Endodermal cell (in vitro differentiated cells): ENCODE data around the gene AP3D1. TPM values are rescaled to one million over a fixed set of nuclear protein-coding genes. Genes with fewer than 3 reads are reported as not detected.

Experiments
- DNase-seq: peaks from one replicate; pipeline ENCODE4 v3.0.0-alpha.2; 2017
- H3K27ac ChIP-seq: 2 replicates; pipeline ENCODE4 v1.5.1; 2013; ENCODE audit warnings: mild to moderate bottlenecking, low read depth, low read length, moderate library complexity
- H3K27me3 ChIP-seq: 2 replicates; pipeline ENCODE4 v1.6.1; 2013; ENCODE audit warnings: mild to moderate bottlenecking, low read length, moderate library complexity; ENCODE audit not compliant: insufficient read depth, control insufficient read depth, poor library complexity, severe bottlenecking
- H3K36me3 ChIP-seq: 2 replicates; pipeline ENCODE4 v1.7.0; 2013; ENCODE audit warnings: mild to moderate bottlenecking, low read length, moderate library complexity; ENCODE audit not compliant: control insufficient read depth, insufficient read depth
- H3K4me1 ChIP-seq: one replicate; pipeline ENCODE4 v1.7.0; 2013; ENCODE audit warnings: low read length; ENCODE audit not compliant: control insufficient read depth, insufficient read depth
- H3K4me3 ChIP-seq: 2 replicates; pipeline ENCODE4 v1.5.1; 2013; ENCODE audit warnings: mild to moderate bottlenecking, low read length, moderate library complexity
- H3K9ac ChIP-seq: 2 replicates; pipeline ENCODE4 v1.6.1; 2013; ENCODE audit warnings: mild to moderate bottlenecking, low read length, moderate library complexity; ENCODE audit not compliant: poor library complexity, severe bottlenecking; ENCODE audit errors: extremely low read depth
- H3K9me3 ChIP-seq: 2 replicates; pipeline ENCODE4 v1.6.1; 2013; ENCODE audit warnings: mild to moderate bottlenecking, low read length, moderate library complexity; ENCODE audit not compliant: control insufficient read depth
- H3K27ac Mint-ChIP-seq: 2 replicates; pipeline ENCODE4 v1.8.0; 2020; ENCODE audit warnings: mixed read lengths
- H3K27me3 Mint-ChIP-seq: 2 replicates; pipeline ENCODE4 v1.8.0; 2021; ENCODE audit warnings: mild to moderate bottlenecking, mixed read lengths; ENCODE audit not compliant: insufficient read depth
- H3K36me3 Mint-ChIP-seq: 2 replicates; pipeline ENCODE4 v1.8.0; 2020; ENCODE audit warnings: low read depth, mixed read lengths
- H3K4me1 Mint-ChIP-seq: 2 replicates; pipeline ENCODE4 v1.8.0; 2020; ENCODE audit warnings: mixed read lengths
- H3K4me3 Mint-ChIP-seq: 2 replicates; pipeline ENCODE4 v1.8.0; 2020; ENCODE audit warnings: mild to moderate bottlenecking, moderate library complexity, mixed read lengths
- H3K9me3 Mint-ChIP-seq: 2 replicates; pipeline ENCODE4 v1.8.0; 2020; ENCODE audit warnings: mild to moderate bottlenecking, mixed read lengths
- CTCF ChIP-seq: fragments of 200-600 bp; sonication (generic); conservative IDR thresholded peaks from 2 replicates; pipeline ENCODE4 v1.5.0; 2021; ENCODE audit warnings: antibody characterized with exemption, mild to moderate bottlenecking
- WGBS, 2 experiments: methylation state at CpG; one replicate each; pipeline versions ENCODE4 v1.1.5 to v1.1.7; 2013; ENCODE audit warnings: missing lambda C conversion rate in 2 of 2, mixed read lengths in 1 of 2; ENCODE audit not compliant: insufficient coverage in 1 of 2, insufficient read length in 1 of 2; 5-methylcytosine and 5-hydroxymethylcytosine counted together
- total RNA-seq, 2 donors: library from RNA; stranded (reverse); fragmentation: NEBNext Ultra II Directional in 1 of 2; extraction: Animal tissue kit (Norgen Biotek cat#: 25700) in 1 of 2; gene quantifications; 2 replicates in 1 of 2; 3 replicates in 1 of 2; pipeline ENCODE4 v1.2.1, GENCODE V29; 2021

Gene AP3D1
- total RNA-seq, 2 donors from 2014 or later: 162 to 181 TPM

GRCh38 chr19:2060884-2061494, 90.4 kb downstream of the AP3D1 start:
- 0 to 1% methylated on average over 5 to 55 of the region's 55 CpGs for WGBS, 2 experiments

GRCh38 chr19:2059422-2060201, 91.8 kb downstream of the AP3D1 start:
- no peak for TF ChIP-seq CTCF
- H3K9me3 Mint-ChIP-seq: no peaks in the 10 kb centered on the region
- Histone ChIP-seq H3K9ac (no peak overlapping the region), H3K4me3 (no peak overlapping the region), H3K9me3 (no peaks in the 10 kb centered on the region), H3K36me3 (no peaks in the 10 kb centered on the region), H3K27ac (peak overlapping the region; percentile 95), H3K4me1 (peaks cover 5% of the 10 kb centered on the region), H3K27me3 (no peaks in the 10 kb centered on the region)
- peaks cover 15% of the 10 kb centered on the region for H3K4me1 Mint-ChIP-seq
- WGBS, 2 experiments: 70 to 87% methylated on average over 16 to 24 of the region's 24 CpGs
- H3K27ac Mint-ChIP-seq: peak overlapping the region; percentile 83
- H3K27me3 Mint-ChIP-seq: no peaks in the 10 kb centered on the region
- DNase-seq: no peak
- no peaks in the 10 kb centered on the region for H3K36me3 Mint-ChIP-seq
- peak overlapping the region; percentile 72 for H3K4me3 Mint-ChIP-seq

More at GRCh38 chr19:2060884-2061494, 90.4 kb downstream of the AP3D1 start:
- no peaks in the 10 kb centered on the region for H3K9me3 ChIP-seq
- H3K4me1 ChIP-seq: peaks cover 5% of the 10 kb centered on the region
- no peaks in the 10 kb centered on the region for H3K36me3 Mint-ChIP-seq
- H3K27me3 Mint-ChIP-seq: no peaks in the 10 kb centered on the region
- H3K27ac ChIP-seq: peak overlapping the region; percentile 95
- H3K36me3 ChIP-seq: no peaks in the 10 kb centered on the region
- H3K4me3 Mint-ChIP-seq: peak overlapping the region; percentile 72
- TF ChIP-seq CTCF: no peak
- peak overlapping the region; percentile 90 for H3K4me3 ChIP-seq
- peaks cover 15% of the 10 kb centered on the region for H3K4me1 Mint-ChIP-seq
- H3K9ac ChIP-seq: peak overlapping the region; percentile 67
- H3K27ac Mint-ChIP-seq: peak overlapping the region; percentile 95
- H3K9me3 Mint-ChIP-seq: no peaks in the 10 kb centered on the region
- H3K27me3 ChIP-seq: no peaks in the 10 kb centered on the region
- DNase-seq: peak; percentile 90

DNA sequence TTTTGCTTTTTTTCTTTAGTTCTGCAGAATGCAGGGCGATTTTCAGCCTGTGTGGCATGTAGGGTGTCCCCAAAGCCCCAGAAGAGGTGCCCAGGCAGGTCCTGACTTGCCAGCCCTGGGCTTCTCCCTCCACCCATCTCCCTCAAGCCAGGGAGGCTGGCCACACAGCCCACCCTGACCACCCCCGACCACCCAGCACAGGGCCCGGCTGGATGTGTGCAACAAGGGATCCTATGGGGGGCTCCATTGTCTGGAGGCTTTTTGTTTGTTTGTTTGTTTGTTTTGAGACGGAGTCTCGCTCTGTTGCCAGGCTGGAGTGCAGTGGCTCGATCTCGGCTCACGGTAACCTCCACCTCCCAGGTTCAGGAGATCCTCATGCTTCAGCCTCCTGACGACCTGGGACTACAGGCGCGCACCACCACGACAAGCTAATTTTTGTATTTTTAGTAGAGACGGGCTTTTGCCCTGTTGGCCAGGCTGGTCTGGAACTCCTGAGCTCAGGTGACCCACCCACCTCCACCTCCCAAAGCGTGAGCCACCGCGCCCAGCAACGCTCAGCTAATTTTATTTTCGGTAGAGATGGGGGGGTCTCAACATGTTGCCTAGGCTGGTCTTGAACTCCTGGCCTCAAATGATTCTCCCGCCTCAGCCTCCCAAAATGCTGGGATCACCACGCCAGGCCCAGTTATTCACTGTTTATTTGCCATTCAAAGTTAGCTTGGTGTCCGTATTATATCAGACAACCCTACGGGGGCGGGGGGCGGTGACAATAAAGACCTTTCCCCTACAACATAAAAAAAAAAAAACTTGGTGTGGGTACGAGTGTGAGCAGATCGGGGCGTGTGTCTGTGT, 92.6 kb downstream of the AP3D1 start:
- DNase-seq: no peak
- Histone ChIP-seq H3K27me3 (no peaks in the 10 kb centered on the region), H3K36me3 (no peaks in the 10 kb centered on the region), H3K27ac (peak overlapping the region; percentile 95), H3K4me1 (peaks cover 5% of the 10 kb centered on the region), H3K9ac (no peak overlapping the region), H3K9me3 (no peaks in the 10 kb centered on the region), H3K4me3 (no peak overlapping the region)
- no peaks in the 10 kb centered on the region for H3K36me3 Mint-ChIP-seq
- H3K4me3 Mint-ChIP-seq: no peak overlapping the region
- peak overlapping the region; percentile 78 for H3K27ac Mint-ChIP-seq
- H3K9me3 Mint-ChIP-seq: no peaks in the 10 kb centered on the region
- no peaks in the 10 kb centered on the region for H3K27me3 Mint-ChIP-seq
- 93 to 96% methylated on average over 17 to 26 of the region's 27 CpGs for WGBS, 2 experiments
- H3K4me1 Mint-ChIP-seq: peaks cover 15% of the 10 kb centered on the region
- TF ChIP-seq CTCF: no peak
